HEK293 (cell line): ENCODE results near the gene DHX8.

Source experiments
- AEBP2 ChIP-seq: fragments of 450-650 bp; formaldehyde crosslinking; IDR thresholded peaks from 2 replicates; pipeline ENCODE4 v1.5.1; 2016; ENCODE audit warnings: missing biosample characterization, missing genetic modification characterization, borderline replicate concordance
- GFI1B ChIP-seq: fragments of 450-650 bp; formaldehyde crosslinking; IDR thresholded peaks from 2 replicates; pipeline ENCODE4 v1.5.1; 2016; ENCODE audit warnings: missing biosample characterization, missing genetic modification characterization
- SALL2 ChIP-seq: fragments of 450-650 bp; formaldehyde crosslinking; IDR thresholded peaks from 2 replicates; pipeline ENCODE4 v1.5.0; 2017; ENCODE audit warnings: missing biosample characterization, mild to moderate bottlenecking, missing genetic modification characterization, borderline replicate concordance
- SCRT2 ChIP-seq: fragments of 450-650 bp; formaldehyde crosslinking; IDR thresholded peaks from 2 replicates; pipeline ENCODE4 v1.5.1; 2016; ENCODE audit warnings: missing biosample characterization, missing genetic modification characterization
- SP3 ChIP-seq: fragments of 450-650 bp; formaldehyde crosslinking; IDR thresholded peaks from 2 replicates; pipeline ENCODE4 v1.5.1; 2016; ENCODE audit warnings: missing biosample characterization, missing genetic modification characterization
- TCF7L2 ChIP-seq: IDR thresholded peaks from 2 replicates; pipeline ENCODE4 v1.6.1; 2011; ENCODE audit warnings: low read depth, mild to moderate bottlenecking, inconsistent platforms, low read length, moderate library complexity, borderline replicate concordance
- ZBTB11 ChIP-seq: fragments of 450-650 bp; formaldehyde crosslinking; conservative IDR thresholded peaks from 2 replicates; pipeline ENCODE4 v1.5.1; 2016; ENCODE audit warnings: low read depth, missing biosample characterization, missing genetic modification characterization
- ZBTB26 ChIP-seq: fragments of 450-650 bp; formaldehyde crosslinking; optimal IDR thresholded peaks from 2 replicates; pipeline ENCODE3; 2016; ENCODE audit warnings: missing biosample characterization, mild to moderate bottlenecking, missing genetic modification characterization
- ZBTB49 ChIP-seq: fragments of 450-650 bp; formaldehyde crosslinking; IDR thresholded peaks from 2 replicates; pipeline ENCODE4 v1.5.1; 2016; ENCODE audit warnings: missing biosample characterization, missing genetic modification characterization, low read depth
- ZBTB6 ChIP-seq: fragments of 450-650 bp; formaldehyde crosslinking; IDR thresholded peaks from 2 replicates; pipeline ENCODE4 v1.5.1; 2017; ENCODE audit warnings: missing biosample characterization, missing genetic modification characterization
- ZBTB8A ChIP-seq: fragments of 450-650 bp; formaldehyde crosslinking; IDR thresholded peaks from 2 replicates; pipeline ENCODE4 v1.5.1; 2016; ENCODE audit warnings: missing biosample characterization, missing genetic modification characterization
- ZNF10 ChIP-seq: fragments of 450-650 bp; formaldehyde crosslinking; IDR thresholded peaks from 2 replicates; pipeline ENCODE4 v1.5.1; 2017; ENCODE audit warnings: missing biosample characterization, missing genetic modification characterization
- ZNF132 ChIP-seq: fragments of 450-650 bp; formaldehyde crosslinking; IDR thresholded peaks from 2 replicates; pipeline ENCODE4 v1.5.1; 2017; ENCODE audit warnings: missing biosample characterization, missing genetic modification characterization, borderline replicate concordance
- ZNF202 ChIP-seq: fragments of 450-650 bp; formaldehyde crosslinking; IDR thresholded peaks from 2 replicates; pipeline ENCODE4 v1.5.1; 2016; ENCODE audit warnings: missing biosample characterization, missing genetic modification characterization, borderline replicate concordance
- ZNF324 ChIP-seq: fragments of 450-650 bp; formaldehyde crosslinking; IDR thresholded peaks from 2 replicates; pipeline ENCODE4 v1.5.1; 2016; ENCODE audit warnings: missing biosample characterization, missing genetic modification characterization
- ZNF394 ChIP-seq: fragments of 450-650 bp; formaldehyde crosslinking; IDR thresholded peaks from 2 replicates; pipeline ENCODE4 v1.5.1; 2016; ENCODE audit warnings: missing biosample characterization, missing genetic modification characterization, mild to moderate bottlenecking, moderate library complexity, borderline replicate concordance
- ZNF449 ChIP-seq: fragments of 450-650 bp; formaldehyde crosslinking; IDR thresholded peaks from 2 replicates; pipeline ENCODE4 v1.5.1; 2017; ENCODE audit warnings: missing biosample characterization, mild to moderate bottlenecking, missing genetic modification characterization, moderate library complexity
- ZNF544 ChIP-seq: fragments of 450-650 bp; formaldehyde crosslinking; IDR thresholded peaks from 2 replicates; pipeline ENCODE4 v1.5.0; 2017; ENCODE audit warnings: missing biosample characterization, missing genetic modification characterization
- ZNF580 ChIP-seq: fragments of 450-650 bp; formaldehyde crosslinking; IDR thresholded peaks from 2 replicates; pipeline ENCODE4 v1.5.1; 2016; ENCODE audit warnings: missing biosample characterization, missing genetic modification characterization
- ZNF645 ChIP-seq: fragments of 450-650 bp; formaldehyde crosslinking; IDR thresholded peaks from 2 replicates; pipeline ENCODE4; 2016; ENCODE audit warnings: missing biosample characterization, missing genetic modification characterization
- ZNF660 ChIP-seq: fragments of 450-650 bp; IDR thresholded peaks from 2 replicates; pipeline ENCODE4 v1.5.1; 2018; ENCODE audit warnings: missing biosample characterization, mild to moderate bottlenecking, missing genetic modification characterization
- ZNF768 ChIP-seq: fragments of 450-650 bp; formaldehyde crosslinking; IDR thresholded peaks from 2 replicates; pipeline ENCODE4 v1.5.1; 2018; ENCODE audit warnings: missing biosample characterization, mild to moderate bottlenecking, missing genetic modification characterization
- ZNF837 ChIP-seq: fragments of 450-650 bp; formaldehyde crosslinking; IDR thresholded peaks from 2 replicates; pipeline ENCODE4 v1.5.1; 2016; ENCODE audit warnings: missing biosample characterization, missing genetic modification characterization
- ZSCAN18 ChIP-seq: fragments of 450-650 bp; formaldehyde crosslinking; IDR thresholded peaks from 2 replicates; pipeline ENCODE4 v1.5.1; 2016; ENCODE audit warnings: missing biosample characterization, missing genetic modification characterization

The DHX8 gene

GRCh38 chr17:43573579-43574321 is 90.0 kb downstream of the DHX8 start (continued):
- TF ChIP-seq SCRT2 (no peak), ZSCAN18 (tag by site-specific recombination) (no peak), ZNF449 (tag by site-specific recombination) (no peak), ZNF768 (tag by site-specific recombination) (no peak), ZNF394 (tag by site-specific recombination) (no peak), ZBTB26 (tag by site-specific recombination) (no peak), ZNF202 (tag by site-specific recombination) (no peak), ZNF324 (no peak; the same call in 1 of the 2 replicates), ZNF660 (no peak), ZNF544 (tag by site-specific recombination) (no peak), SALL2 (no peak), ZNF837 (tag by site-specific recombination) (no peak), AEBP2 (tag by site-specific recombination) (no peak), ZNF580 (peak; percentile 96), ZBTB11 (tag by site-specific recombination) (no peak), ZBTB49 (tag by site-specific recombination) (no peak), GFI1B (peak; percentile 91), TCF7L2 (peak; percentile 96), SP3 (tag by site-specific recombination) (no peak), ZNF132 (tag by site-specific recombination) (no peak), ZBTB6 (tag by site-specific recombination) (no peak), ZNF645 (tag by site-specific recombination) (no peak), ZNF10 (tag by site-specific recombination) (no peak), ZBTB8A (tag by site-specific recombination) (peak; percentile 51; the same call in 1 of the 2 replicates)
